ENCODE data around the gene MCC.

MCC gene

DNA sequence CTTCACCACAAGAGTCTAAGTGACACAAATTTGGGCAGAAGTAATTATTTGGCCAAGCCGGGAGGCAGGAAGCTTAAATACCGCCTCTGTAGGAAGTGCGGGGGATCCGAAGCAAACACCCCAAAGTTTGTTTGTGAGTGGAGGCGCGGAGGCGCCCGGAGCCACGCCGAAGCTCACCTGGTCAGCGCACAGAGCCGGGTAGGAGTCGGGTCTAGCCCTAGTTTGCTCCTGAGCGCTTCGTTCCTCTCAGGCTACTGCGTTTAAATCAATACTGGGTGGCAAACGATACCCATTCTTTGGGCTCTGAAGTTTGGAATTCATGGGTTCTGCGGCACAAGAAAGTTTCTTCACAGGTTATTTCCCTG lies 855 bp downstream of the MCC start (continued):
- no peak for TF ChIP-seq CSDC2 (CRISPR knock-in tag; IDR thresholded peaks at IDR 0.05)
- TF ChIP-seq TOX (CRISPR knock-in tag; IDR thresholded peaks at IDR 0.05; ENCODE audit: borderline replicate concordance) = no peak
- TF ChIP-seq, protein P1, sequence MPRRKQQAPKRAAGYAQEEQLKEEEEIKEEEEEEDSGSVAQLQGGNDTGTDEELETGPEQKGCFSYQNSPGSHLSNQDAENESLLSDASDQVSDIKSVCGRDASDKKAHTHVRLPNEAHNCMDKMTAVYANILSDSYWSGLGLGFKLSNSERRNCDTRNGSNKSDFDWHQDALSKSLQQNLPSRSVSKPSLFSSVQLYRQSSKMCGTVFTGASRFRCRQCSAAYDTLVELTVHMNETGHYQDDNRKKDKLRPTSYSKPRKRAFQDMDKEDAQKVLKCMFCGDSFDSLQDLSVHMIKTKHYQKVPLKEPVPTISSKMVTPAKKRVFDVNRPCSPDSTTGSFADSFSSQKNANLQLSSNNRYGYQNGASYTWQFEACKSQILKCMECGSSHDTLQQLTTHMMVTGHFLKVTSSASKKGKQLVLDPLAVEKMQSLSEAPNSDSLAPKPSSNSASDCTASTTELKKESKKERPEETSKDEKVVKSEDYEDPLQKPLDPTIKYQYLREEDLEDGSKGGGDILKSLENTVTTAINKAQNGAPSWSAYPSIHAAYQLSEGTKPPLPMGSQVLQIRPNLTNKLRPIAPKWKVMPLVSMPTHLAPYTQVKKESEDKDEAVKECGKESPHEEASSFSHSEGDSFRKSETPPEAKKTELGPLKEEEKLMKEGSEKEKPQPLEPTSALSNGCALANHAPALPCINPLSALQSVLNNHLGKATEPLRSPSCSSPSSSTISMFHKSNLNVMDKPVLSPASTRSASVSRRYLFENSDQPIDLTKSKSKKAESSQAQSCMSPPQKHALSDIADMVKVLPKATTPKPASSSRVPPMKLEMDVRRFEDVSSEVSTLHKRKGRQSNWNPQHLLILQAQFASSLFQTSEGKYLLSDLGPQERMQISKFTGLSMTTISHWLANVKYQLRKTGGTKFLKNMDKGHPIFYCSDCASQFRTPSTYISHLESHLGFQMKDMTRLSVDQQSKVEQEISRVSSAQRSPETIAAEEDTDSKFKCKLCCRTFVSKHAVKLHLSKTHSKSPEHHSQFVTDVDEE (CRISPR knock-in tag; IDR thresholded peaks at IDR 0.05) = no peak

DNA sequence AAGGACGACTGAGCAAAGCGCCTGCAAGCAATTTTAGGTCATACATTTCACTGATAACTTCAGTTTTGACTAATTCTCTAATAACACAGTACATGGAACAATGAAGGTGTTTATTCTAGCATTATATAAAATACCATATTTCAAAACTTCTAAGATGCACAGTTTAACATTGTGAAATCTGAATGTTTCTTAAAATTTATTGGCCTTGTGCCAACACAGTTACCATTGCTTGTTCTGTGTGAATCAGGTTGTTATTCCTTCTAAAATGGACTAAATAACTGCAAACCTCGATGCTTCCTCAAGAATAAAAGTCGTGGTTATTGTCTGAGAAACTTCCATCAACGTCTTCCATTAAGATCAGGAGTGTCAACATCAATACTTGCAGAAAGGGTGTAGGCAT lies 8.0 kb downstream of the MCC start:
- ATAC-seq = no peak
- TF ChIP-seq PPARA (CRISPR knock-in tag; IDR thresholded peaks at IDR 0.05; ENCODE audit: borderline replicate concordance) = no peak
- no peak for TF ChIP-seq ZFP30 (CRISPR knock-in tag; IDR thresholded peaks at IDR 0.05)
- no peak for TF ChIP-seq ZNF8 (CRISPR knock-in tag; IDR thresholded peaks at IDR 0.05)
- TF ChIP-seq ARNTL (CRISPR knock-in tag; IDR thresholded peaks at IDR 0.05; ENCODE audit: borderline replicate concordance, low read depth) = no peak
- no peak for TF ChIP-seq SNAI2 (CRISPR knock-in tag; IDR thresholded peaks at IDR 0.05)
- no peak for TF ChIP-seq PATZ1 (CRISPR knock-in tag; IDR thresholded peaks at IDR 0.05; ENCODE audit: borderline replicate concordance)
- TF ChIP-seq, protein P2, sequence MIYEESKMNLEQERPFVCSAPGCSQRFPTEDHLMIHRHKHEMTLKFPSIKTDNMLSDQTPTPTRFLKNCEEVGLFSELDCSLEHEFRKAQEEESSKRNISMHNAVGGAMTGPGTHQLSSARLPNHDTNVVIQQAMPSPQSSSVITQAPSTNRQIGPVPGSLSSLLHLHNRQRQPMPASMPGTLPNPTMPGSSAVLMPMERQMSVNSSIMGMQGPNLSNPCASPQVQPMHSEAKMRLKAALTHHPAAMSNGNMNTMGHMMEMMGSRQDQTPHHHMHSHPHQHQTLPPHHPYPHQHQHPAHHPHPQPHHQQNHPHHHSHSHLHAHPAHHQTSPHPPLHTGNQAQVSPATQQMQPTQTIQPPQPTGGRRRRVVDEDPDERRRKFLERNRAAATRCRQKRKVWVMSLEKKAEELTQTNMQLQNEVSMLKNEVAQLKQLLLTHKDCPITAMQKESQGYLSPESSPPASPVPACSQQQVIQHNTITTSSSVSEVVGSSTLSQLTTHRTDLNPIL (CRISPR knock-in tag; IDR thresholded peaks at IDR 0.05; ENCODE audit: low read depth) = no peak
- no peak for TF ChIP-seq ZNF565 (CRISPR knock-in tag; conservative IDR thresholded peaks at IDR 0.05; ENCODE audit: low read depth)
- TF ChIP-seq CSDC2 (CRISPR knock-in tag; IDR thresholded peaks at IDR 0.05) = no peak
- no peak for TF ChIP-seq TOX (CRISPR knock-in tag; IDR thresholded peaks at IDR 0.05; ENCODE audit: borderline replicate concordance)
- no peak for TF ChIP-seq ZC3H10 (CRISPR knock-in tag; IDR thresholded peaks at IDR 0.05)

- ATAC-seq = no peak
- TF ChIP-seq PATZ1 (CRISPR knock-in tag; IDR thresholded peaks at IDR 0.05; ENCODE audit: borderline replicate concordance) = no peak
- TF ChIP-seq RARB (CRISPR knock-in tag; IDR thresholded peaks at IDR 0.05) = no peak
- TF ChIP-seq PPARA (CRISPR knock-in tag; IDR thresholded peaks at IDR 0.05; ENCODE audit: borderline replicate concordance) = no peak
- no peak for TF ChIP-seq BACH2 (CRISPR knock-in tag; IDR thresholded peaks at IDR 0.05; ENCODE audit: borderline replicate concordance)
- no peak for TF ChIP-seq SNAI2 (CRISPR knock-in tag; IDR thresholded peaks at IDR 0.05)
- TF ChIP-seq ZNF70 (CRISPR knock-in tag; IDR thresholded peaks at IDR 0.05) = no peak
- TF ChIP-seq TCF4 (CRISPR knock-in tag; IDR thresholded peaks at IDR 0.05; ENCODE audit: borderline replicate concordance) = no peak
These were observed 9.6 kb downstream of the MCC start for GRCh38 chr5:113478691-113479090.

- ATAC-seq = no peak
- no peak for TF ChIP-seq ZFP30 (CRISPR knock-in tag; IDR thresholded peaks at IDR 0.05)
- no peak for TF ChIP-seq ZFP3 (CRISPR knock-in tag; IDR thresholded peaks at IDR 0.05)
- TF ChIP-seq ZNF8 (CRISPR knock-in tag; IDR thresholded peaks at IDR 0.05) = no peak
- TF ChIP-seq PATZ1 (CRISPR knock-in tag; IDR thresholded peaks at IDR 0.05; ENCODE audit: borderline replicate concordance) = no peak
- no peak for TF ChIP-seq CSRNP3 (CRISPR knock-in tag; IDR thresholded peaks at IDR 0.05)
- TF ChIP-seq ISL1 (CRISPR knock-in tag; IDR thresholded peaks at IDR 0.05) = no peak
- no peak for TF ChIP-seq POU6F1 (CRISPR knock-in tag; IDR thresholded peaks at IDR 0.05; ENCODE audit: borderline replicate concordance, low read depth)
- no peak for TF ChIP-seq BACH2 (CRISPR knock-in tag; IDR thresholded peaks at IDR 0.05; ENCODE audit: borderline replicate concordance)
- TF ChIP-seq CSDC2 (CRISPR knock-in tag; IDR thresholded peaks at IDR 0.05) = no peak
- no peak for TF ChIP-seq RARB (CRISPR knock-in tag; IDR thresholded peaks at IDR 0.05)
These were observed 14.0 kb downstream of the MCC start for GRCh38 chr5:113474100-113474728.
